Astrocyte of the spinal cord (primary cell): ENCODE results near the gene UBE2Z.

ENCODE experiments used
- DNase-seq: peaks from one replicate; pipeline ENCODE4 v3.0.0; 2011; ENCODE audit warnings: low read depth, low spot score
- H3K4me3 ChIP-seq: 2 replicates; pipeline ENCODE4 v1.5.1; 2011; ENCODE audit warnings: low read depth, mild to moderate bottlenecking, low read length, moderate library complexity
- CTCF ChIP-seq: IDR thresholded peaks from 2 replicates; pipeline ENCODE4 v1.5.1; 2012; ENCODE audit warnings: low read depth, mild to moderate bottlenecking, low read length, inconsistent platforms
- in situ Hi-C: cut with HindIII; loops from 2 replicates; pipeline ENCODE4 v1.10.0; 2017; ENCODE audit warnings: low sequenced_read_pairs

Gene UBE2Z

GRCh38 chr17:48972749-48973097, 64.5 kb downstream of the UBE2Z start:
- TF ChIP-seq CTCF, result no peak
- H3K4me3 ChIP-seq, result no peak overlapping the region
- in situ Hi-C loops, result no loop called here
- DNase-seq, result no peak

DNA sequence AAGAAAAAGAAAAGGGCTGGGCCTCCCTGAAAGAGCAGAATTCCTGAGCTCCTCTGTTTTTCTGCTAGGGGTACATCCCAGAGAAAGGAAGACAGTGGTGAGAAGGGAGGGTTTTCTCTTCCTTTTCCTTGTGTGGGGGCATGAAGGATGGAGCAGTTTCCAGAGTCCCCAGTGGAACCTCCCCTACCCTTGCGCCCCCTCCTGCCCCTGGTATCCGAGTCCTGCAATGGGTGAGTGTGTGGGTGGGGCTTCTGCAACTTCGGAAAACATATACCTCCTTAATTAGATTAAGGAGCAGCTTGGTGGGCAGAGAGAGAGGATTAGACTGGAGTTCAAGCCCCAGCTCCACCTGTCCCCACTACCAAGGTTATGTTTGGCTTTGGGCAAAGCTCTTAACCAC, 65.6 kb downstream of the UBE2Z start:
- in situ Hi-C loops, result no loop called here

More for the DNA sequence above, 65.6 kb downstream of the UBE2Z start:
- DNase-seq, result no peak
- H3K4me3 ChIP-seq, result no peak overlapping the region
- TF ChIP-seq CTCF, result no peak
